Measurements from ENCODE around the gene SUN1. TPM values are rescaled to one million over a fixed set of nuclear protein-coding genes. Genes with fewer than 3 reads are reported as not detected.
"Not testable (repeated sequence)": the region's sequence is repeated elsewhere in the genome, so short reads cannot be mapped to it uniquely, and the experiment has no call there.

SUN1 gene
- total and polyA plus RNA-seq, 12 donors, result 69.2 to 211 (median 183) TPM

GRCh38 chr7:798921-799470, 33.3 kb upstream of the SUN1 start:
- DNase-seq (no peak), ATAC-seq (no peak)
- WGBS, 2 donors, result 81 to 97% methylated on average over 12 of the region's 12 CpGs
- Histone ChIP-seq H3K27ac (no peak overlapping the region), H3K4me1 (peaks cover 0 to 24% (median 16%) of the 10 kb centered on the region in 9 donors), H3K4me3 (no peak overlapping the region), H3K9me3 (no peaks in the 10 kb centered on the region), H3K27me3 (no peaks in the 10 kb centered on the region), H3K36me3 (no peaks in the 10 kb centered on the region)
- no peak for TF ChIP-seq CTCF (IDR thresholded peaks at IDR 0.05)
- intact Hi-C loops (cut with DNase I), result no loop called here

- Histone ChIP-seq H3K27ac (peak overlapping the region in 2 of 10 donors; percentile 22 to 47), H3K9me3 (no peaks in the 10 kb centered on the region), H3K27me3 (no peaks in the 10 kb centered on the region), H3K36me3 (no peaks in the 10 kb centered on the region), H3K4me1 (peaks cover 0 to 25% (median 14%) of the 10 kb centered on the region in 9 donors), H3K4me3 (no peak overlapping the region)
- no peak for DNase-seq
- 49 to 53% methylated on average over 7 of the region's 7 CpGs for WGBS, 2 donors
- ATAC-seq, result no peak
- no peak for TF ChIP-seq CTCF (IDR thresholded peaks at IDR 0.05)
- intact Hi-C loops (cut with DNase I), result no loop called here
Measured at GRCh38 chr7:800692-801091, 31.6 kb upstream of the SUN1 start.

- H3K36me3 ChIP-seq, ATAC-seq, DNase-seq: not testable (repeated sequence)
Measured at GRCh38 chr7:801351-801750, 30.9 kb upstream of the SUN1 start.

DNA sequence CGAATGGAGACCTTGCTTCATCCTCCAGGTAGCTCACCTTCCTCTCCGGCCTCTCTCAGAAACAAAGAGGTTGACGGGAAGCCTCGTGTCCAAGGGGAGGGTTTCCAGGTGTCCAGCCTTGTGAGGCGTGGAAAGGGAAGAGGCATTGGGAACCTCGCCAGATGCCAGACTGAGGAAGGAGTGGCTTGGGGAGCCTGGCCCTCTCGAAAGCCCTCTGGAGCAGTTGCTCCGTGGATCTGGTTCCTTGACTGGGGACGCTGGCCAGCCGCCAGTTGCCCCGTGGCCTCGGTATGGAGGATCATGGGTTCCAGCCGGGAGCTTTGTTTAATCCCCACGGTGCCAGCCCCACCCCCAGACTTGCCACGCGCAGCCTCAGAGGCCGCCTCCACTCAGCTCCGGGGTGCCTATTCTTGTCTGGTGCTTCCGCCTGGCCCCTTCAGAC, 30.3 kb upstream of the SUN1 start:
- WGBS, 2 donors, result 30 to 35% methylated on average over 19 of the region's 19 CpGs
- Histone ChIP-seq H3K36me3 (no peaks in the 10 kb centered on the region), H3K9me3 (no peaks in the 10 kb centered on the region), H3K27me3 (no peaks in the 10 kb centered on the region), H3K4me3 (peak overlapping the region in 4 of 10 donors; percentile 7 to 34 (median 20)), H3K27ac (peak overlapping the region in 6 of 10 donors; percentile 9 to 58 (median 30)), H3K4me1 (peaks cover 0 to 27% (median 14%) of the 10 kb centered on the region in 9 donors)
- intact Hi-C loops (cut with DNase I), result no loop called here
- no peak for TF ChIP-seq CTCF (IDR thresholded peaks at IDR 0.05)
- DNase-seq (peak; percentile 32 to 58), ATAC-seq (peak in 7 of 8 donors; percentile 37 to 74 (median 66))

More at GRCh38 chr7:801351-801750, 30.9 kb upstream of the SUN1 start:
- peak overlapping the region in 1 of 10 donors; percentile 47 for H3K27ac ChIP-seq
- peaks cover 0 to 27% (median 14%) of the 10 kb centered on the region in 9 donors for H3K4me1 ChIP-seq
- H3K27me3 ChIP-seq; H3K9me3 ChIP-seq; intact Hi-C loops (cut with DNase I); H3K4me3 ChIP-seq: not testable (repeated sequence)
- 73 to 75% methylated on average over 6 of the region's 6 CpGs for WGBS, 2 donors

Data from heart right ventricle (tissue), 16 donors.